Measurements from ENCODE around the gene SLC39A5.
"Not testable (repeated sequence)": the region's sequence is repeated elsewhere in the genome, so short reads cannot be mapped to it uniquely, and the experiment has no call there.

Gene SLC39A5

GRCh38 chr12:56282579-56282978 lies 52.7 kb downstream of the SLC39A5 start:
- DNase-seq, result no peak

- DNase-seq, result not testable (repeated sequence)
These were observed 54.4 kb downstream of the SLC39A5 start for GRCh38 chr12:56284263-56284662.

GRCh38 chr12:56286044-56286830 lies 56.4 kb downstream of the SLC39A5 start:
- no peak for DNase-seq
